B cell (primary cell): ENCODE measurements around the gene ADAMTS16. TPM values are rescaled to one million over a fixed set of nuclear protein-coding genes. Genes with fewer than 3 reads are reported as not detected.

ENCODE experiments used
- ATAC-seq: fragments of 200-7000 bp; cut with Tn5 transposase; one replicate; pipeline ENCODE4 v1.10.0; 2021; ENCODE audit warnings: low read depth, mild to moderate bottlenecking, moderate number of reproducible peaks, moderate library complexity
- CTCF ChIA-PET: fragments of 350-600 bp; sonication (Branson Sonifier 250); formaldehyde crosslinking; loops from one replicate; lab custom pipeline; 2021; ENCODE audit warnings: antibody characterized with exemption, inconsistent platforms; lab: Charles Lee
- POLR2A ChIA-PET: fragments of 350-600 bp; sonication (Branson Sonifier 250); formaldehyde crosslinking; loops from one replicate; lab custom pipeline; 2021; ENCODE audit warnings: antibody characterized with exemption; lab: Charles Lee
- DNase-seq: peaks from one replicate; pipeline ENCODE4 v3.0.0; 2013
- H2AFZ ChIP-seq: 2 replicates; pipeline ENCODE4 v1.6.1; 2012; ENCODE audit warnings: mild to moderate bottlenecking, low read depth, low read length; ENCODE audit not compliant: insufficient read depth, poor library complexity, severe bottlenecking
- H3K27ac ChIP-seq, 2 donors: 1 replicate in 1 of 2; 2 replicates in 1 of 2; pipeline ENCODE4 v1.5.1; 2012 to 2013; ENCODE audit warnings: low read length in 2 of 2, mild to moderate bottlenecking in 2 of 2, moderate library complexity in 1 of 2
- H3K27me3 ChIP-seq, 4 experiments: fragments of 200-600 bp in 1 of 4; sonication (generic) in 1 of 4; replicated peaks in 1 of 4; 1 replicate in 2 of 4; 2 replicates in 2 of 4; pipeline versions ENCODE4 v1.6.1 to v1.7.0; 2013 to 2016; ENCODE audit warnings: low read length in 3 of 4, mild to moderate bottlenecking in 2 of 4, mixed read lengths in 1 of 4, moderate library complexity in 1 of 4; ENCODE audit not compliant: insufficient read depth in 4 of 4, control insufficient read depth in 3 of 4; ENCODE audit errors: control extremely low read depth in 1 of 4
- H3K36me3 ChIP-seq, 2 experiments: replicated peaks in 1 of 2; 1 replicate in 1 of 2; 2 replicates in 1 of 2; pipeline versions ENCODE4 v1.6.1 to v1.7.1; 2013; ENCODE audit warnings: low read length in 1 of 2; ENCODE audit not compliant: insufficient read depth in 2 of 2, control insufficient read depth in 1 of 2; ENCODE audit errors: control extremely low read depth in 1 of 2, extremely low read depth in 1 of 2
- H3K4me1 ChIP-seq, 2 donors: fragments of 200-600 bp in 1 of 2; sonication (generic) in 1 of 2; 1 replicate in 1 of 2; 2 replicates in 1 of 2; pipeline versions ENCODE4 v1.5.1 to v1.6.1; 2013 to 2017; ENCODE audit warnings: low read length in 2 of 2; ENCODE audit not compliant: control insufficient read depth in 2 of 2, insufficient read depth in 2 of 2
- H3K4me2 ChIP-seq: replicated peaks from 2 replicates; pipeline ENCODE3; 2012; ENCODE audit warnings: mild to moderate bottlenecking, low read depth, low read length; ENCODE audit not compliant: poor library complexity, severe bottlenecking
- H3K4me3 ChIP-seq, 5 experiments: fragments of 200-600 bp in 1 of 5; sonication (generic) in 1 of 5; 1 replicate in 3 of 5; 2 replicates in 2 of 5; pipeline versions ENCODE4 v1.5.1 to v1.7.0; 2011 to 2016; ENCODE audit warnings: low read length in 4 of 5, mild to moderate bottlenecking in 4 of 5, low read depth in 2 of 5, control low read depth in 1 of 5, moderate library complexity in 1 of 5; ENCODE audit not compliant: insufficient read depth in 1 of 5; ENCODE audit errors: control extremely low read depth in 1 of 5, extremely low read depth in 1 of 5
- H3K79me2 ChIP-seq: fragments of 200-600 bp; sonication (generic); one replicate; pipeline ENCODE4 v1.6.0; 2016; ENCODE audit warnings: low read length; ENCODE audit not compliant: control insufficient read depth, insufficient read depth
- H3K9ac ChIP-seq: fragments of 200-600 bp; sonication (generic); 2 replicates; pipeline ENCODE4 v1.6.1; 2017; ENCODE audit warnings: mild to moderate bottlenecking, low read length, moderate library complexity
- H3K9me3 ChIP-seq, 3 donors: one replicate each; pipeline versions ENCODE4 v1.6.1 to v1.7.1; 2013; ENCODE audit warnings: low read length in 2 of 3; ENCODE audit not compliant: control insufficient read depth in 2 of 3, insufficient read depth in 1 of 3; ENCODE audit errors: control extremely low read depth in 1 of 3
- H4K20me1 ChIP-seq: 2 replicates; pipeline ENCODE4 v1.6.0; 2012; ENCODE audit warnings: mild to moderate bottlenecking, low read length; ENCODE audit not compliant: insufficient read depth, control insufficient read depth, poor library complexity, severe bottlenecking
- H3K27ac Mint-ChIP-seq: one replicate; pipeline ENCODE4 v1.8.0; 2021; ENCODE audit warnings: mixed read lengths
- H3K27me3 Mint-ChIP-seq: one replicate; pipeline ENCODE4 v1.8.0; 2021; ENCODE audit warnings: mixed read lengths
- H3K4me1 Mint-ChIP-seq: one replicate; pipeline ENCODE4 v1.8.0; 2021; ENCODE audit warnings: mixed read lengths
- H3K4me3 Mint-ChIP-seq: one replicate; pipeline ENCODE4 v1.8.0; 2021; ENCODE audit warnings: mixed read lengths
- H3K9me3 Mint-ChIP-seq: one replicate; pipeline ENCODE4 v1.8.0; 2022; ENCODE audit warnings: mixed read lengths; ENCODE audit not compliant: insufficient read depth
- EZH2 ChIP-seq: IDR thresholded peaks from 2 replicates; pipeline ENCODE4 v1.6.1; 2012; ENCODE audit warnings: borderline replicate concordance, low read depth, mild to moderate bottlenecking, moderate library complexity, low read length; ENCODE audit not compliant: insufficient read depth, poor library complexity, severe bottlenecking
- WGBS: methylation state at CpG from one replicate; pipeline ENCODE4 v1.1.5; 2013; ENCODE audit warnings: missing lambda C conversion rate; ENCODE audit not compliant: insufficient coverage; 5-methylcytosine and 5-hydroxymethylcytosine counted together
- intact Hi-C: fragments of 100-400 bp; cut with micrococcal nuclease; formaldehyde crosslinking; loops from one replicate; pipeline ENCODE4 v1.10.0; 2022
- polyA plus RNA-seq: library from polyadenylated mRNA; depleted of rRNA; stranded (reverse); fragments of >200 nt; gene quantifications from 2 replicates; pipeline ENCODE4 v1.2.3, GENCODE V29; 2012
- total RNA-seq, 2 donors: library from RNA; stranded (reverse); fragments of 120-200 nt in 1 of 2; gene quantifications; 1 replicate in 1 of 2; 2 replicates in 1 of 2; pipeline versions ENCODE4 v1.2.3 to v1.2.4, GENCODE V29; 2013 to 2022
- TF ChIP-seq, protein P1 (sequence below): fragments of 200-600 bp; IDR thresholded peaks from one replicate; pipeline ENCODE4 v1.8.0; 2022; ENCODE audit warnings: antibody characterized with exemption, mild to moderate bottlenecking

Gene ADAMTS16
- total and polyA plus RNA-seq, 2 donors (not counting 1 experiment from before 2014, with no cell fraction given) = not detected

DNA sequence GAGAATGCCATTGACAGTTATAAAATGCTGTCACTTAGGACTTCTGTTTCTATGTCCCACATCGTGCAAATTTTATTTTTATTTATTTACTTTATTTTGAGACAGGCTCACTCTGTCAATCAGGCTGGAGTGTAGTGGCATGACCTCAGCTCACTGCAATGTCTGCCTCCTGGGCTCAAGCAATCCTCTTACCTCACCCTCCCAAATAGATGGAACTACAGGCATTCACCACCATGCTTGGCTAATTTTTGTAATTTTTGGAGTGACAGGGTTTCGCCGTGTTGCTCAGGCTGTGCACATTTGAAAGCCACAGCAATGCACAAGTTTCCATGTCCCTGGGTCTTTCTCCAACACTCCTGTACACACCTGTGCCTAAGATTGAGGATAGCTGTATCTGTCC is 51.8 kb downstream of the ADAMTS16 start:
- TF ChIP-seq, protein P1, sequence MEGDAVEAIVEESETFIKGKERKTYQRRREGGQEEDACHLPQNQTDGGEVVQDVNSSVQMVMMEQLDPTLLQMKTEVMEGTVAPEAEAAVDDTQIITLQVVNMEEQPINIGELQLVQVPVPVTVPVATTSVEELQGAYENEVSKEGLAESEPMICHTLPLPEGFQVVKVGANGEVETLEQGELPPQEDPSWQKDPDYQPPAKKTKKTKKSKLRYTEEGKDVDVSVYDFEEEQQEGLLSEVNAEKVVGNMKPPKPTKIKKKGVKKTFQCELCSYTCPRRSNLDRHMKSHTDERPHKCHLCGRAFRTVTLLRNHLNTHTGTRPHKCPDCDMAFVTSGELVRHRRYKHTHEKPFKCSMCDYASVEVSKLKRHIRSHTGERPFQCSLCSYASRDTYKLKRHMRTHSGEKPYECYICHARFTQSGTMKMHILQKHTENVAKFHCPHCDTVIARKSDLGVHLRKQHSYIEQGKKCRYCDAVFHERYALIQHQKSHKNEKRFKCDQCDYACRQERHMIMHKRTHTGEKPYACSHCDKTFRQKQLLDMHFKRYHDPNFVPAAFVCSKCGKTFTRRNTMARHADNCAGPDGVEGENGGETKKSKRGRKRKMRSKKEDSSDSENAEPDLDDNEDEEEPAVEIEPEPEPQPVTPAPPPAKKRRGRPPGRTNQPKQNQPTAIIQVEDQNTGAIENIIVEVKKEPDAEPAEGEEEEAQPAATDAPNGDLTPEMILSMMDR = no peak
- TF ChIP-seq EZH2 = no peak
- H3K4me1 Mint-ChIP-seq = no peaks in the 10 kb centered on the region
- no peaks in the 10 kb centered on the region for H3K79me2 ChIP-seq
- ATAC-seq (no peak), DNase-seq (no peak)
- intact Hi-C loops = no loop called here
- H3K9me3 Mint-ChIP-seq = no peaks in the 10 kb centered on the region
- CTCF ChIA-PET = no interaction called here
- H3K9me3 ChIP-seq = peaks cover 0 to 2% (median 0%) of the 10 kb centered on the region in 3 donors
- H3K27me3 Mint-ChIP-seq = no peaks in the 10 kb centered on the region
- H3K27me3 ChIP-seq = no peaks in the 10 kb centered on the region
- no peak overlapping the region for H3K4me2 ChIP-seq
- no peak overlapping the region for H3K9ac ChIP-seq
- no peak overlapping the region for H3K4me3 Mint-ChIP-seq
- H3K27ac ChIP-seq = no peak overlapping the region
- H2AFZ ChIP-seq = no peak overlapping the region
- WGBS = 95% methylated on average over 2 of the region's 3 CpGs
- H3K27ac Mint-ChIP-seq = no peak overlapping the region
- no peaks in the 10 kb centered on the region for H3K4me1 ChIP-seq
- no peaks in the 10 kb centered on the region for H3K36me3 ChIP-seq
- POLR2A ChIA-PET = no interaction called here
- H3K4me3 ChIP-seq = no peak overlapping the region
- no peaks in the 10 kb centered on the region for H4K20me1 ChIP-seq

DNA sequence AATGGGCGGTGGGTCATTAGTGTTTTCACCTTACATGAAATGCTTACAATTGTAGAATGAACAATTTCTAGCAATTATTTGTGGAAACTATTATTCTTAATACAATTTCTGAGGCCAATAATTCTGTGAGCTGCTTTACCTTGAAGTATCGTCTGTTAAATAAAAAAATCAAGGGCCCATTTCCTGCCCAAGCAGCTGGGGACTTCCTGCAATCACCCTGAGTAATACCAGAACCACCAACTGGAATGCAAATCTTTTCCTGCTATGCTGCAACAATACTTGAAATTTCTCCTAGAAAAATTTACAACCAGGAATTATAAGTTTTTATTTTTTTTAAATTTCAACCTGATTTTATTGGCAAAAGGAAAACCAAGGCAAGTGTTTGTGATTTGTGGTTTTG is 52.6 kb downstream of the ADAMTS16 start:
- Histone ChIP-seq H3K36me3 (no peaks in the 10 kb centered on the region), H2AFZ (no peak overlapping the region), H3K9me3 (peaks cover 0 to 2% (median 0%) of the 10 kb centered on the region in 3 donors), H3K27me3 (no peaks in the 10 kb centered on the region), H3K4me1 (no peaks in the 10 kb centered on the region), H3K9ac (no peak overlapping the region), H3K4me2 (no peak overlapping the region), H3K79me2 (no peaks in the 10 kb centered on the region), H3K27ac (no peak overlapping the region), H3K4me3 (no peak overlapping the region), H4K20me1 (no peaks in the 10 kb centered on the region)
- Mint-ChIP-seq H3K27me3 (no peaks in the 10 kb centered on the region), H3K27ac (no peak overlapping the region), H3K4me1 (no peaks in the 10 kb centered on the region), H3K9me3 (no peaks in the 10 kb centered on the region), H3K4me3 (no peak overlapping the region)
- intact Hi-C loops = no loop called here
- TF ChIP-seq, protein P1 = no peak
- TF ChIP-seq EZH2 = no peak
- DNase-seq (no peak), ATAC-seq (no peak)
- POLR2A ChIA-PET = no interaction called here
- WGBS = 0% methylated on average over 1 of the region's 2 CpGs
- CTCF ChIA-PET = no interaction called here
